Activated CD4-positive, alpha-beta T cell treated with anti-CD3 and anti-CD28 coated beads, Interleukin-2, amount 10 ng/mL, durations not matched to agents 24 days and 14 days (primary cell): ENCODE measurements around the gene DNMBP. TPM values are rescaled to one million over a fixed set of nuclear protein-coding genes. Genes with fewer than 3 reads are reported as not detected.
A peak's percentile ranks its signal among the peaks of the same experiment; 100 is the strongest.

Experiments
- DNase-seq: peaks from one replicate; pipeline ENCODE4 v3.0.0; 2022
- H3K27ac Mint-ChIP-seq: one replicate; pipeline ENCODE4 v1.8.0; 2022; ENCODE audit warnings: mild to moderate bottlenecking, mixed read lengths
- H3K27me3 Mint-ChIP-seq: one replicate; pipeline ENCODE4 v1.8.0; 2022; ENCODE audit warnings: mixed read lengths
- H3K36me3 Mint-ChIP-seq: one replicate; pipeline ENCODE4 v1.8.0; 2022; ENCODE audit warnings: low read depth, mild to moderate bottlenecking, mixed read lengths
- H3K4me1 Mint-ChIP-seq: one replicate; pipeline ENCODE4 v1.8.0; 2021; ENCODE audit warnings: mixed read lengths
- H3K4me3 Mint-ChIP-seq: one replicate; pipeline ENCODE4 v1.8.0; 2022; ENCODE audit warnings: mild to moderate bottlenecking, moderate library complexity, mixed read lengths
- H3K9me3 Mint-ChIP-seq: one replicate; pipeline ENCODE4 v1.8.0; 2021; ENCODE audit warnings: mixed read lengths
- intact Hi-C: fragments of 100-400 bp; cut with micrococcal nuclease; formaldehyde crosslinking; loops from one replicate; pipeline ENCODE4 v1.15.1; 2023
- total RNA-seq: library from RNA; stranded (reverse); gene quantifications from 2 replicates; pipeline ENCODE4 v1.2.3, GENCODE V29; 2022

Gene DNMBP, protein sequence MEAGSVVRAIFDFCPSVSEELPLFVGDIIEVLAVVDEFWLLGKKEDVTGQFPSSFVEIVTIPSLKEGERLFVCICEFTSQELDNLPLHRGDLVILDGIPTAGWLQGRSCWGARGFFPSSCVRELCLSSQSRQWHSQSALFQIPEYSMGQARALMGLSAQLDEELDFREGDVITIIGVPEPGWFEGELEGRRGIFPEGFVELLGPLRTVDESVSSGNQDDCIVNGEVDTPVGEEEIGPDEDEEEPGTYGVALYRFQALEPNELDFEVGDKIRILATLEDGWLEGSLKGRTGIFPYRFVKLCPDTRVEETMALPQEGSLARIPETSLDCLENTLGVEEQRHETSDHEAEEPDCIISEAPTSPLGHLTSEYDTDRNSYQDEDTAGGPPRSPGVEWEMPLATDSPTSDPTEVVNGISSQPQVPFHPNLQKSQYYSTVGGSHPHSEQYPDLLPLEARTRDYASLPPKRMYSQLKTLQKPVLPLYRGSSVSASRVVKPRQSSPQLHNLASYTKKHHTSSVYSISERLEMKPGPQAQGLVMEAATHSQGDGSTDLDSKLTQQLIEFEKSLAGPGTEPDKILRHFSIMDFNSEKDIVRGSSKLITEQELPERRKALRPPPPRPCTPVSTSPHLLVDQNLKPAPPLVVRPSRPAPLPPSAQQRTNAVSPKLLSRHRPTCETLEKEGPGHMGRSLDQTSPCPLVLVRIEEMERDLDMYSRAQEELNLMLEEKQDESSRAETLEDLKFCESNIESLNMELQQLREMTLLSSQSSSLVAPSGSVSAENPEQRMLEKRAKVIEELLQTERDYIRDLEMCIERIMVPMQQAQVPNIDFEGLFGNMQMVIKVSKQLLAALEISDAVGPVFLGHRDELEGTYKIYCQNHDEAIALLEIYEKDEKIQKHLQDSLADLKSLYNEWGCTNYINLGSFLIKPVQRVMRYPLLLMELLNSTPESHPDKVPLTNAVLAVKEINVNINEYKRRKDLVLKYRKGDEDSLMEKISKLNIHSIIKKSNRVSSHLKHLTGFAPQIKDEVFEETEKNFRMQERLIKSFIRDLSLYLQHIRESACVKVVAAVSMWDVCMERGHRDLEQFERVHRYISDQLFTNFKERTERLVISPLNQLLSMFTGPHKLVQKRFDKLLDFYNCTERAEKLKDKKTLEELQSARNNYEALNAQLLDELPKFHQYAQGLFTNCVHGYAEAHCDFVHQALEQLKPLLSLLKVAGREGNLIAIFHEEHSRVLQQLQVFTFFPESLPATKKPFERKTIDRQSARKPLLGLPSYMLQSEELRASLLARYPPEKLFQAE (N-terminal part only)
- total RNA-seq = 1.3 TPM in 2 replicates

DNA sequence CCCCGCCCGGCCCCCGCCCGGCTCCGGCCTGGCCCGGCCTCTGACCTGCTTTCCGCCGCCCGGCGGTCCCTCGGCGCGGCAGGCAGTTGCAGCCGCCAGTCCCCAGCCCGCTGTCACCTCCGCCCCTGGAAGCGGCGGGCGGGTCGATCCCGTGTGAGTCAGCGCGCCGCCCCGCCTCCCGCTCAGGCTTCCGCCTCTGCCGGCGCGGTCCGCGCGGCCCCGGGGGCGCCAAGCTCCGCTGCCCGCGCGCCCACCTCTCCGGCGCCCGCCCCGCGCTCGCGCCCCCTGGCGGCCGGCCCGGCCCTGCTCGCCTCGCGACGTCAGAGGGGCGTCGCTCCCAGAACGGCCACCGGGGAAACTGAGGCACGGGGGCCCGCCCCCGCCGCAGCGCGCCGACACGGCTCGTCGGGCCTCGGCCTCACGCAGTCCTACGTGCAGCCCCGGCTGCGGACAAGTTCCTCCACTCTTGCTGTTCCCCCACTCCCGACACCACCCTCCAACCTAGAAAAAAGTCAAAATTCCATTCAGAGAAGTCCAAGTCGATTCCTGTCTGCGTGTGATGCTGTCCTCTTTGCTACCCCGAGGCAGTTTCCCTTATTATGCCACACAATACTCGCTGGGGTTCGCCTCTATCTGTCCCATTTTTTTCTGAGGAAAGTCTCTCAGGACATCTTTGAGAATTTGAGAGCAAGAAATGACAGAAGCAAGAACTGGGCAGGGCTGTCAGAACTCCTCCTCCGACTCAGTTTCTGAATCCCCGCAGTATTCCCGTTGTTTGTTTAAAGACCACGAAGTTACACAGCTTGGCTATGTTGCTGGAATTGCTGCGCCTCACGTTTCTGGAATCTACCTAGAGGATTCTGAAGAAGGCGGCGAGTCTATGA, at the start of gene DNMBP:
DNMBP (minus strand) TSS at position 155 of the 884 bp plus-strand sequence. CDS start 37,823 bp downstream, outside the sequence.
- Mint-ChIP-seq H3K27ac (peak within 1 kb of the TSS; percentile 78), H3K4me1 (peaks cover 37% of the 10 kb centered on the region), H3K27me3 (peaks cover 31% of the 10 kb centered on the region), H3K36me3 (no peaks in the 10 kb centered on the region), H3K4me3 (peak within 1 kb of the TSS; percentile 89), H3K9me3 (no peaks in the 10 kb centered on the region)
- intact Hi-C loops = loop anchor here (1.0 kb wide), 4 partner anchors 140 to 278 kb away; partner anchors contain the start of genes BLOC1S2, COX15 and CUTC
- DNase-seq = peak; percentile 95

DNA sequence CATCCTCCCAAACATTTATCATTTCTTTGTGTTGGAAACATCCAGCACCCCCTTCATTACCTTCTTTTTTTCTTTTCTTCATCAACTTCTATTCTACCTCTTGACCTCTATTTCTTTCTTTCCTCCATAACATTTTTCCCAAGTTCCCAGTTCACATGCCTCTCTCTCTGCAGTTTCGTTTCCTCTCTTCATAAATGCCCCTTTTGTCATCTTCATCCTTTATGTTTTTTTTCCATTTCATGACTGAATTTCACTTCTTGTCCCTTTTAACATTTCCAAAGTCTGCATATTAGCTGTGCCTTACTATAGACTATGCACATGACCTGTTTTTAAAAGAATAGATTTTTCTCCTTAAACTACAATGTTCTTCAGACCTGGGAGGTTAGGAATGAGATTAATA, 48.2 kb upstream of the DNMBP start:
- intact Hi-C loops = no loop called here
- no peak overlapping the region for H3K27ac Mint-ChIP-seq
- no peaks in the 10 kb centered on the region for H3K36me3 Mint-ChIP-seq
- H3K27me3 Mint-ChIP-seq = peaks cover 29% of the 10 kb centered on the region
- H3K9me3 Mint-ChIP-seq = peaks cover 4% of the 10 kb centered on the region
- no peaks in the 10 kb centered on the region for H3K4me1 Mint-ChIP-seq
- no peak overlapping the region for H3K4me3 Mint-ChIP-seq
- DNase-seq = no peak

DNA sequence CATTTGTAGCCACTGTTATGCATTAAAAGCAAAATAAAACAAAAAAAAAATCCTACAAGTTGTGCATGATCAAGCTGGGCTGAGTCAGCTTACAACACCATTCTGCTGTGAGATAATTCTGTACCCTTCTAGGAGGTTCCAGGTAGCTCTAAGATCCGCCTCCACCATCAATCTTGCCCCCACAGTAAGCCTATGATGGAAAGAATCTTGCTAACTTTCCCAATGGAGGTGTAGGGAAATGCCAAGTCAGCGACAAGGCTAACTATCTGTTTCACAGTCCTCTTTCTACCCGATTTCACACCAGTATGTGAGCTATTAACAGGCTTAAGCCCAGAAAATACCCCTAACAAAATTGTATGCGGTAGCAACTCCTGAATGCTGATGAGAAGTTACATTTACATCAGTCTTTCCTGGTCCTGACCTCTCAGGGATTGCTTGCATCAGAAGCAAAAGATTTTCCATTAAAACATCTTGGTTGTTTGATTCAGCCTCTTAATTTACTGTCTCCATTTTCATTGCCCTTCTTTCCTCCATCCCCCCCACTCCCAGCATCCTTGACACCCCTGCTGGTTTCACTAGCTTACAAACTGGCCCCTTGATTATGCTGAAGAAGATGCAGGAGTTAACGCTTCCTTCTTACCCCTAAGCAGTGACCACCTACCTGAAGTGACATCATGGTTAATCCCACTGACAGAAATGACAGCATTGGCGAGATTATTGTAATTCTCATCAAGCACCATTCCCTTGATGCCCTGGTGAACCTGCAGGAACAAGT, 44.1 kb upstream of the DNMBP start:
- Mint-ChIP-seq H3K4me1 (no peaks in the 10 kb centered on the region), H3K27me3 (peaks cover 22% of the 10 kb centered on the region), H3K36me3 (no peaks in the 10 kb centered on the region), H3K4me3 (no peak overlapping the region), H3K27ac (no peak overlapping the region), H3K9me3 (peaks cover 4% of the 10 kb centered on the region)
- DNase-seq = no peak
- intact Hi-C loops = no loop called here

DNA sequence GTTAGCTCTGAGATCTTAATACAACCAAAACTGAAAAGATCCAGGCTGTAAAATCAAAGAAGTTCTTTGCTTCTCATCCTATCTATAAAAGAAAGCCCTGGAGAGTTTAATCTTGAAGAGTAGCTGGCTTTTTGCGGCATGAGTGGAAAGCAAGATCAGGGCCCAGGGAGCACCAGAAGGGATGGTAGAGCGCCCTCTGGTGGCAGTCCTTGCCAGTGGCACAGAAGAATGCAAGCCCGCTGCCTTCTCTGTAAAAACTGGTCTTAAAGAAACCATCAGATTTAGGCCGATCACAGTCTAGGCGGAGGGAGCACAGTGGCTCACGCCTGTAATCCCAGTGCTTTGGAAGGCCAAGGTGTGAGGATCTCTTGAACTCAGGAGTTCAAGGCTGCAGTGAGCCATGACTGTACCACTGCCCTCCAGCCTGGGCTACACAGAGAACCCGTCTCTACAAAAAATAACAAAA, 36.3 kb upstream of the DNMBP start:
- Mint-ChIP-seq H3K27me3 (peaks cover 3% of the 10 kb centered on the region), H3K36me3 (no peaks in the 10 kb centered on the region), H3K9me3 (no peaks in the 10 kb centered on the region), H3K4me1 (no peaks in the 10 kb centered on the region), H3K4me3 (no peak overlapping the region), H3K27ac (no peak overlapping the region)
- DNase-seq = peak; percentile 93
- intact Hi-C loops = loop anchor here (1.0 kb wide), 1 partner anchor 200 kb away; no protein-coding TSS in a partner anchor

DNA sequence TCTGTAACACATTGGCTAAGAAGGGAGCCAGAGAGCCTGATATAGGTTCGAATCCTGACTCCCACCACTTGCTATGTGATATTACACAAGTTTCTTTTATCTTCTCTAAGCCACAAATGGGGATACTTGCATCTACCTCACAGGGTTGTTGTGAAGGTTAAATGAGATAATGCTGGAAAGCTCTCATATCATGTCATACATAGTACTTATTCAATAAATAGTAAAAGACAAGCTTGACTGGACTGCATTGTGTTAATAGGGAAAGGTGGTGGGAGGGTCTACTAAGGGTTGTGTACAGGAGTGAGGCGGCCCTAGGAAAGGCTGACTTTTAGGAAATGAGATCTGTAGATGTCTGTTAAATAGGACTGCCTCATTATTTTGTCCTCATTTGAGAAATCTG, 35.8 kb upstream of the DNMBP start:
- Mint-ChIP-seq H3K27me3 (peaks cover 3% of the 10 kb centered on the region), H3K4me3 (no peak overlapping the region), H3K36me3 (no peaks in the 10 kb centered on the region), H3K4me1 (no peaks in the 10 kb centered on the region), H3K9me3 (no peaks in the 10 kb centered on the region), H3K27ac (no peak overlapping the region)
- no peak for DNase-seq
- intact Hi-C loops = no loop called here

DNA sequence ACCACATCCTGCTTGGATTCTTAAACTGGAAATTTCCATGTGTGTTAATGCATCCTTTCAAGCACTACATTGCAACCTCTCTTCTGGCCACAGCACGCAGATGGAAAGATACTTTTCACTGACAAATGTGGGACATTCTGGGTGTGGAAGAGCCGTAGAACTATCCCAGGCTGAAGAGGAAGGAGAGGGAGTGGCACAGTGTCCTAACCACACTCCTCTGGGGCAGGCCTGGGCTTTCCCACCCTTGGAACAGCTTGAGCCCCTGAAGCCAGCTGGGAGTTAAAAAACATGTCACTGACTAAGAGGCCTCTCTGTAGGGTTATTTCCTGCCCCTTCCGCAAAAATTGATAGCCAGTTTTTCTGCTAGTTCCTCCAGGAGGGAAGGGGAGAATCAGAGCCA, 34.0 kb upstream of the DNMBP start:
- Mint-ChIP-seq H3K4me1 (no peaks in the 10 kb centered on the region), H3K4me3 (no peak overlapping the region), H3K27ac (no peak overlapping the region), H3K27me3 (no peaks in the 10 kb centered on the region), H3K9me3 (no peaks in the 10 kb centered on the region), H3K36me3 (no peaks in the 10 kb centered on the region)
- intact Hi-C loops = no loop called here
- DNase-seq = no peak

DNA sequence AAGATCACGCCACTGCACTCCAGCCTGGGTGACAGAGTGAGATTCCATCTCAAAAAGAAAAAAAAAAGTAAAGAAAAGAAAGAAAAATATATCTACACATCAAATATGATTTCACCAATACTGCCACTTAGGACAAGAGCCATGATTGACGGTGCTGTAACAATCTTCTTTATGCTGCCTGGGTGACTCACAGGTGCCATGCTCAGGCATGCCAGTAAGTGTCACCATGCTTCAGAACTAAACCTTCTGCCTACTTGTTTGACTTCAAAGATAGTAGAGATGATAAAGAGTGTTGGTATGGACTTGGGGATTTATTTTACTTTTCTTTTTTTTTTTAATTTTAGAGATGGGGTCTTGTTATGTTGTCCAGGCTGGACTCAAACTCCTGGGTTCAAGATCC, 33.6 kb upstream of the DNMBP start:
- Mint-ChIP-seq H3K27ac (no peak overlapping the region), H3K9me3 (no peaks in the 10 kb centered on the region), H3K4me1 (no peaks in the 10 kb centered on the region), H3K36me3 (no peaks in the 10 kb centered on the region), H3K27me3 (no peaks in the 10 kb centered on the region), H3K4me3 (no peak overlapping the region)
- no peak for DNase-seq
- intact Hi-C loops = no loop called here

DNA sequence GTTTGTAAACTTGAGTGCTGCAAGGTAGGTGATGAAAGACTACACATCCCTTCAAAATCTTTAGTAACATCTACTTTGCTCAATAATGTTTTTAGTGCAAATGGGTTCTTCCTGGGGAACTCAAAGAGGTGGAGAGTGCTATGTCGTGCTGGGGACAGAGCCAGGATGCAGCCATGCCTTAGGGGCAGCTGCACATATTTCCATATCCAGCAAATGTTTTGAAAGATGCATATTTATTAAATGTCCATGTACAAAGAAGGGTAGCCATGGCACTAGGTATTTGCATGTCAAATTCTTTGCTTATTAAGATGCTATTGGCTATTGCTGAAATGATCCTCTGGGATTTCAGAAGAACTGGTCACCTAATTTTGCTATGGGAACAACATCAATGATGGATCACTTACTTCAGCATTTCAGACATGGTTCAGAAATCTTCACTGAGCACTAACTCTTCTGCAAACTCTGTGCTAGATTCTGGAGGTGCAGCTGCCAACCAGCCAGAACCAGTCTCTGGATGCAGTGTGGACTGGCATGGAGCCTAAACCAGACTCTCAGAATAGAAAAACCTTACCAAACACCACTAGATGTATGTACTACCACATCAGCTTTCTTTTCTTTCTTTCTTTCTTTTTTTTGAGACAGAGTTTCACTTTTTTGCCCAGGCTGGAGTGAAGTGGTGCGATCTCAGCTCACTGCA, 31.7 kb upstream of the DNMBP start:
- Mint-ChIP-seq H3K27ac (no peak overlapping the region), H3K4me3 (no peak overlapping the region), H3K27me3 (no peaks in the 10 kb centered on the region), H3K4me1 (no peaks in the 10 kb centered on the region), H3K9me3 (no peaks in the 10 kb centered on the region), H3K36me3 (no peaks in the 10 kb centered on the region)
- DNase-seq = no peak
- intact Hi-C loops = no loop called here

DNA sequence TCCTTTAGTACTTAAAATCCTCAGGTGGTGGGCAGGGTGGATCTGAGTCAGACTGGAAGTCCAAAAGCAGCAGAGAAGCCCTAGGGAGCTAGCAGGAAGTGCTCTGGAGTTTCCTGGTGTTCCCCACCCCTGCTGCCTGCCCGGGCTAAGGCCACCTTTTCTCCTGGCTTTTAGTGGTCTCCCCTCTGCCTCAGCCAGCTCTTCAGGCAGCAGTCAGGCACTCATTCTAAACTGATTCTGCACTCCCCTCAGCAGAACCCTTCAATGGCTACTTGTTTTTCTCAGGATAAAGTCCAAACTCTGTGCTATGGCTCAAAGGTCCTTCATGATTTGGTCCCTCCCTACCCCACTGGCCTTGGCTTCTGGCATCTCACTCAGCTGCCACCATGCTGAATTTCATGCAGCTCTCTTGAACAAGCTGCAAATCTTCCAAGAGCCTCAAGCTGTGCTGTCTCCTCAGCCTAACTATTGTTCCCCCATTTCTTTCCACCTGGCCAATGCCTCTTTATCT, 28.9 kb upstream of the DNMBP start:
- H3K27ac Mint-ChIP-seq = no peak overlapping the region
- intact Hi-C loops = no loop called here
- DNase-seq = no peak
- H3K27me3 Mint-ChIP-seq = peaks cover 5% of the 10 kb centered on the region
- no peaks in the 10 kb centered on the region for H3K4me1 Mint-ChIP-seq
- H3K4me3 Mint-ChIP-seq = no peak overlapping the region
- no peaks in the 10 kb centered on the region for H3K9me3 Mint-ChIP-seq
- no peaks in the 10 kb centered on the region for H3K36me3 Mint-ChIP-seq

DNA sequence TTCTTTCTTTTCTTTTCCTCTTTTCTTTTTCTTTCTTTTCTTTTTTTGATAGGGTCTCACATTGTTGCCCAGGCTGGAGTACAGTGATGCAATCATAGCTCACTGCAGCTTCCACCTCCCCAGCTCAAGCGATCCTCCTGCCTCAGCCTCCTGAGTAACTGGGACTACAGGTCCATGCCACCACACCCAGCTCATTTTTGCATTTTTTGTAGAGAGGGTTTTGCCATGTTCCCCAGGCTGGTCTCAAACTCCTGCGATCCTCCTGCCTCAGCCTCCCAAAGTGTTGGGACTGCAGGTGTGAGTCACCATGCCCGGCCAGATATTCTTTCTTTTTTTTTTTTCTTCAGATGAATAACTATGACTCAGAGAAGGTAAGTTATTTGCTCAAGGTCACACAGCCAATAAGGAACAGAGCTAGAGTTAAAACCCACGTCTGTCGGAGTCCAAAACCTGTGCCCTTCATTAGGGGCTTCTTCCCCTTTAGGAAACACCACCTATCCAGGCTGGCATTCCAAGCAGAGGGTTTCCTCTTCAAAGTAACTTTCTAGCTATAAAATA, 28.1 kb upstream of the DNMBP start:
- intact Hi-C loops = no loop called here
- no peaks in the 10 kb centered on the region for H3K9me3 Mint-ChIP-seq
- no peaks in the 10 kb centered on the region for H3K36me3 Mint-ChIP-seq
- H3K27ac Mint-ChIP-seq = no peak overlapping the region
- peaks cover 5% of the 10 kb centered on the region for H3K27me3 Mint-ChIP-seq
- H3K4me1 Mint-ChIP-seq = no peaks in the 10 kb centered on the region
- DNase-seq = no peak
- no peak overlapping the region for H3K4me3 Mint-ChIP-seq

DNA sequence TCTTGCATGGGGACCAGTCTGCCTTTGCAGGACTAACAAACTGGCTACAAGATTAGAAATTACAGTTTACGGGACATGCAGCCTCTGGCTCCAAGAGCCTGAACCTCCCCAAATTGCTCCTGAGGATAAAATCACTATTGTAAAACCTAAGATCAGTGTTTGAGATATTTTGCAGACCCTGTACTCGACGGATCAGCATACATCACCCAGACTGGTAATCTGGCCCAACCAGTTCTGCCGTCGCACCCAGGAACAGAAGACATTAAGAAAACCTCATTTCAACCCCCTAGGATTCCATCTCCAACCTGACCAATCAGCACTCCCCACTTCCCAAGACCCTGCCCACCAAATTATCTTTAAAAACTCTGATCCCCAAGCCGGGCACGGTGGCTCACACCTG, 27.1 kb upstream of the DNMBP start:
- Mint-ChIP-seq H3K36me3 (no peaks in the 10 kb centered on the region), H3K4me1 (no peaks in the 10 kb centered on the region), H3K9me3 (no peaks in the 10 kb centered on the region), H3K4me3 (no peak overlapping the region), H3K27ac (no peak overlapping the region), H3K27me3 (peaks cover 5% of the 10 kb centered on the region)
- no peak for DNase-seq
- intact Hi-C loops = no loop called here
